Activated CD4-positive, alpha-beta T cell treated with anti-CD3 and anti-CD28 coated beads, Interleukin-2, amount 50 U/mL, for 24 hours (primary cell): Measurements from ENCODE around the gene ENTPD5.
"Not testable (repeated sequence)": the region's sequence is repeated elsewhere in the genome, so short reads cannot be mapped to it uniquely, and the experiment has no call there.

Experiments
- DNase-seq, 2 donors: peaks; one replicate each; pipeline ENCODE4 v3.0.0-alpha.2; 2020; ENCODE audit warnings: low read depth in 1 of 2, low spot score in 1 of 2

ENTPD5 gene

GRCh38 chr14:73944432-73945158, 74.5 kb downstream of the ENTPD5 start:
- no peak for DNase-seq

GRCh38 chr14:73943083-73943482, 76.0 kb downstream of the ENTPD5 start:
- DNase-seq: no peak

GRCh38 chr14:73942180-73942579, 76.9 kb downstream of the ENTPD5 start:
- DNase-seq: no peak

- no peak for DNase-seq
Measured at GRCh38 chr14:73937012-73937411, 82.1 kb downstream of the ENTPD5 start.

GRCh38 chr14:73936548-73936947, 82.5 kb downstream of the ENTPD5 start:
- no peak for DNase-seq

GRCh38 chr14:73935666-73936065, 83.4 kb downstream of the ENTPD5 start:
- DNase-seq: no peak

- DNase-seq: no peak
Measured at GRCh38 chr14:73924337-73924736, 94.8 kb downstream of the ENTPD5 start.

- not testable (repeated sequence) for DNase-seq
Measured at GRCh38 chr14:73919457-73919856, 99.6 kb downstream of the ENTPD5 start.

GRCh38 chr14:73916324-73916723, 102.8 kb downstream of the ENTPD5 start:
- no peak for DNase-seq

GRCh38 chr14:73913256-73913655, 105.8 kb downstream of the ENTPD5 start:
- DNase-seq: no peak

- no peak for DNase-seq
Measured at GRCh38 chr14:73909681-73910080, 109.4 kb downstream of the ENTPD5 start.
